ENCODE measurements around the gene XRRA1.

XRRA1 gene

DNA sequence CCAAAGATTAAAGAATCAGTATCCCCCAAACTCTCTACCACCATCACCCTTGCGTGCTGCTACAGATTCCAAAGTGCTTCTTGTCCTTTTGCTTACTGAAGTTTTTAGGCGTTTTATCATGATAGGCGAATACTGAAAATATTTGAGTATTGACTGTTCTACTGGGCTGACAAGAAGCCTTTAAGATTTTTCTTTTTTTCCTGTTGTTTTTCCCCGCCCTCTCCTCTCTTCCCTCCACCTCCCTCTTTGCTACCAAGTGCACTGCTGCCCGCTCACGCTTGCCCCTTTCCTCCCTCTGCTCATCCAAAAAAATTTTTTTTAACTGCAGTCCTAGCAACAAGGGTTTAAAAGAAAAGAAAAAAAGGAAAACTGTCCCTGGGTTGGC, 854 bp upstream of the XRRA1 start:
- DNase-seq, result no peak

DNA sequence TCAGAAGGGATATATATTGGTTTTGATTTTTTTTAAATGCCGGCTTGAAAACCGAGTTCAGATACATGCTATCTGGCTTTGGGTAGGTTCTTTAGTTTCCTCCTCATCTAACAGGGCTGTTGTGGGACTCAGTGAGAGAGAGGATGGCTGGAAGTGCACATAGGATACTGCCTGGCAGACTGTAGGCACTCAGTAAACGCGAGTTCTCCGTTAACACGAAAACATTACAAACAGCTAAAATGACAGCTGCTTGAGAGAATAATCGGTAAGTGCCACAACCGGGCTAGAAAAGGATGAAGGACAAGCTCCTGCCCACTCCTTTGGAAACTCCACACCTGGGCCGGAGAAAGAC, 369 bp downstream of the XRRA1 start:
- no peak for DNase-seq

DNA sequence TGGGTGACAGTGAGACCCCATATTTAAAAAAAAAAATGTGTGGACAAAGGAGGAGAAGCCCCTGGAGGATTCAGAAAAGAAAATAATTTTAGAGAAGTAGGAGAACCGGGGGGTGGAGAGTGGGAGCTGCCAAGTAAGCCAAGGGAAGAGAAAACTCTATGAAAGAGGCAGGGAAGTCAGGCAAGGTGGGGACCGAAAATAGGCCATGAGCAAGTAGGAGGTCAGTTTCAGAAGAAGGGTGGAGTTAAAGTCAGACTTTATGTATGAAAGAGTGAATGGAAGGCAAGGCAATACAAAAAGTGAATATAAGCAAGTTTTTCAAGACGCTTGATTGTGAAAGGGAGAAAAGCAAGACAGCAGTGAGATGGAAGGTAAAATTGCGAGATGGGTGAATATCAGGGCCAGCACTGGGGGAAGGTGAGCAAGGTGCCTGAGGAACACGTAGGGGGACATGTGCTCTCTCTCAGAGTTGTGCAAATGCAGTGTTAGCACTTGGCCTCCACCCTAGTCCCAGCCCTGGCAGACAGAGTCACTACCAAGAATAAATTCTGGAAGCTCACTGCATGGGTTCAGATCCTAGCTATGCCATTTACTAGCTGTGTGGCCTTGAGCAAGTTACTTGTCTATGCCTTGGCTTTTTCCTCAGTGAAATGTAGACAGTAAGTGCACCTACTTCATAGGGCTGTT, 6.7 kb downstream of the XRRA1 start:
- no peak for DNase-seq

DNA sequence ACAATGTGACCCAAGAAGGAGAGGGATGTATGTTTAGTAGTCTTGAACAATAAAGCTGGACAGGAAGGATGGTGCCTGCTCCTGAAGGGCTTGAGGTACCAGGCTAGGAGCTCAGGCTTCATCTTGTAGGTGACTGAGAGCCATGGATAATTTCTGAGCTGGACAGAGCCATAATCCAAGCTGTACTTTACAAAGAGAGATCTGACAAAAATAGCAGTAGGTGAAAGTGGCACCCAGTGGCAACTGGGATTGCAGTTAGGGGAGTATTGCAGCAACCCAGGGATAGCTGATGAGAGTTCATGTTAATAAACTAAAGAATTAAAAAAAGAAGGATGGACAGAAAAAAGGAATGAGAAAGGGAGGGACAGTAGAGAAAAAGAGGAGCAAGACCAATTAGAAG, 7.4 kb downstream of the XRRA1 start:
- DNase-seq, result no peak

DNA sequence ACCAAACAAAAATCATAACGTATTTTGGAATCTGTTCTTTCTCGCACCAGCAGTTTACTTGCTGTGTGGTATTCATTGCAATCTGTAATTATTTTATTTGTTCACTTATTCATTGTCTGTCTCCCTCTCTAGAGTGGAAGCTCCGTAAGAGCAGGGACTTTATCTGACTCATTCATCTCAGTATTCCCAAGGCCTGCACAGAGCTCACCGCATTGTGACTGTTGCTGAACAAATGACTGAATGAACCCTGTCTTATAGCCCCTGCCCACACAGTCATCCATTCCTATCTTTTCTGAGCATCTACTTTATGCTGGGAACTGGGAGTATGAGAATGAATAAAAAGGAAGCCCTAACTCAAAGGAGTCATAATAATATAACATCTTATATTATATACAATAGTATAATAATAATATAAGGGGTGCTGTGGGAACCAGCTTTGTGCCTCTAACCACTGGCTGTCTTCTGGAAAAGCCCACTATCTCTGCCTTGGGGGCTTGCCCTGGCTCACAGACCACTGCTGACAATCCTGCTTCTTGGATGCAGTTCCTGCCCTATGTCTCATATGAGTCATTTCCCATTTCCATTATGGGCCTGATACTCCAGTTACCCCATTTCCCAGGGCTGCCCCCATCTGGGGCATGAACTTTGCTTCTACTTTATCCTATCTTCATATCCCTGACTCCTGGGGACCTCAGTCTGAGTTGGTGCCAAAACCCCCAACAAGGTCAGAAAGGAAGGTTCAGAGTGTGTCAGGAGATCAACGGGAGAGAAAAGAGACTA, 11.0 kb downstream of the XRRA1 start:
- DNase-seq, result no peak

DNA sequence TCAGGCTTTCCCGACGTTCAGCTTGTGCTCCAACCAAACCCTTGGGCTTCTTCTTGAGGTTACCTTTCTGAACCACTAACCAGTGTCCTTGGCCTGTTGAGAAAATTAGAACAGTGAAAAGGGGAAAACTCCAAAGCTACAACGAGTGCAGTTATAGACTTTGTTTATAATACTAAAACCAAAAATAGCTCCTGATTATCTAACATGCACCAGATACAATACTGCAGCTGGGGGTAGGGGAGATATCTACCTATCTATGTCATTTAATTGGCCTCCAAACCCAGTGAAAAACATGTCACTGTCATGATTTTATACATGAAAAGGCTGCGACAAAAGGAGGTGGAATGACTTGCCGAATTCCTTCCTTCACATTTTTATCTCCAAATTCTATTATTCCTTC, 11.9 kb downstream of the XRRA1 start:
- no peak for DNase-seq

DNA sequence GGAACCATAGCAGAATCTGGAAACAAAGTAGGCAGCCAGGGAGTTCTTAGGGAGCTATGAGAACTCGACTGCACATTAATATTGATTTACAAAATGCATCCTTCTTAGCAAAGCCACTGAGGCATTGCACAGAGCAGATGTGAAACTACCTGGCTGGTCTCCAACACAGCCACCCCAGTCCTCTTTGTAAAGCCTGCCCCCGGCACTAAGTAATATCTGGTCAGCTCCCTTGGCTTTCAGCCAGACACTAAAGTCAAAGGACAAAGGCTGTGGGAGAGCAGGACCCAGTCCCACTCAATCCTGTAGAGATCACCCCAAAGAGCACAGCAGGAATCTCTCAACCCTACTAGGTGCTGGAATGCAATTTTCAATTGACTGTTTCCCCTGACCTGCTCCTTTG, 12.8 kb downstream of the XRRA1 start:
- DNase-seq, result no peak

DNA sequence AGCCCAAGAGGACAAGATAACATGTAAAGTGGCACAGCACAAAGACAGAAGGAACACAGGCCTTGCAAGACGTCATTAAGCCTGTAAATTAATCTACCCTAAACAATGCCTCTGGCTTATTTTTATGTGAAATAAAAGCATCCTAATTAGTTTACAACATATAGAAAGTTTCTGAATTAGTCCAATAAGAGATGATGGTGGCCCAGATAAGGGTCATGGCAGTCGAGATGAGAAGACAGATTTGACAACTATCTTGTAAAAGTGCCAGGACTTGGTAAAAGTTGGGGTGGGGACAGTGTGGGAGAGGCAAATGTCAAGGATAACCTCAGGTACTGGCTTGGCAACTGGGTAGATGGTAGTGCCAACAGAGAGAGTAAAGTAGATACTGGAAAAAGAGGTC, 13.6 kb downstream of the XRRA1 start:
- DNase-seq, result no peak

DNA sequence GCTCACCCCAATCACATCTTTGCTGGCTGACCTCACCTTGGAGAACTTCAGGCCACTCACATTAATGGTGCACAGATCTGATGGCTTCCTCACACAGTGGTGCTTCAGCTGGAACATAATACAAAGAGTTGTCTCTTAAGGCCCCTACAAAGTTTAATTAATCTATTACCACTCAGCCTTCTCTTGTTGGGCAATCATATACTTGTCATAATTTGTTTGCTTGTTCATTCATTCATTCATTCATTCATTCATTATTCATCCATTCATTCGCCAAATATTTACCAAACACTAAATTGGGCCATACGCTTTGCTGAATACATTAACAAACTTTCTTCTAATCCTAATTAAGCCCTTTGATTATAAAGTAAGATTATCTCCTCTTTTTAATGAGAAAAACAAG, 15.1 kb downstream of the XRRA1 start:
- no peak for DNase-seq

DNA sequence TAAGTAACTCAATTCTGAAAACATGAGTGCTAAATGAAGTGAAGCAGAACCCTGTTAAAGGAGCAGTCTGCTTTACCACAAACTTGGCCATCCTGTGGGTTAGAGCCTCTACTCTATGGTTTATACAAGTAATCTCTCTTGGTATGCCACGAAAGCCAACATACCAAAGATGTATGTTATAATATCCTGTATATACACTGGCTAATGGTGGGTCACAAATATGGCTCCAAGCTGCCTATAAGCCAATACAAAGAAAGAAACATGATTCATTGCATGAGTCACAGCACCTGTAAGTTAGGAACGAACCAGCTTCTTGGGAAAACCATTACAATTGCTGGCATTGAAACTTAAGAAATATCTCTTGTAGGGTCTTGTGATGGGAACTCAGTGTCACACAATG, 16.1 kb downstream of the XRRA1 start:
- no peak for DNase-seq

DNA sequence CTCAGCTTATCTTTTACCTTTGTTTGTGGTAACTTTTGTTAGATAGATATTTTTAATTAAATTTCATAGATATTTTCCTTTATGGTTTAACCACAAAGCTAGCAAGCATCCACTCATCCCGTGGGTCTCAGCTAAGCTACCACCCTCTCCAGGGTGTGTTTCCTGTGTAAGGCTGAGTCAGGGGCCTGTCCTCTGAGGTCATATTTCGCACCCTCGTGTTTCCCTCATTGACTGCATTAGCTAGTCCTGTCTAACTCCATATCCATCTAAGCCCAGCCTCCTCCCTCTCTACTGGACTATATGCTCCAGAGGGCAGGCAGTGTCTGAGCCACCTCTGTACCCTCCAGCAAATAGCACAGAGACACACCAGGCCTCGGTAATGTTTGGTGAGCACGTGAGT, 16.7 kb downstream of the XRRA1 start:
- DNase-seq, result no peak

DNA sequence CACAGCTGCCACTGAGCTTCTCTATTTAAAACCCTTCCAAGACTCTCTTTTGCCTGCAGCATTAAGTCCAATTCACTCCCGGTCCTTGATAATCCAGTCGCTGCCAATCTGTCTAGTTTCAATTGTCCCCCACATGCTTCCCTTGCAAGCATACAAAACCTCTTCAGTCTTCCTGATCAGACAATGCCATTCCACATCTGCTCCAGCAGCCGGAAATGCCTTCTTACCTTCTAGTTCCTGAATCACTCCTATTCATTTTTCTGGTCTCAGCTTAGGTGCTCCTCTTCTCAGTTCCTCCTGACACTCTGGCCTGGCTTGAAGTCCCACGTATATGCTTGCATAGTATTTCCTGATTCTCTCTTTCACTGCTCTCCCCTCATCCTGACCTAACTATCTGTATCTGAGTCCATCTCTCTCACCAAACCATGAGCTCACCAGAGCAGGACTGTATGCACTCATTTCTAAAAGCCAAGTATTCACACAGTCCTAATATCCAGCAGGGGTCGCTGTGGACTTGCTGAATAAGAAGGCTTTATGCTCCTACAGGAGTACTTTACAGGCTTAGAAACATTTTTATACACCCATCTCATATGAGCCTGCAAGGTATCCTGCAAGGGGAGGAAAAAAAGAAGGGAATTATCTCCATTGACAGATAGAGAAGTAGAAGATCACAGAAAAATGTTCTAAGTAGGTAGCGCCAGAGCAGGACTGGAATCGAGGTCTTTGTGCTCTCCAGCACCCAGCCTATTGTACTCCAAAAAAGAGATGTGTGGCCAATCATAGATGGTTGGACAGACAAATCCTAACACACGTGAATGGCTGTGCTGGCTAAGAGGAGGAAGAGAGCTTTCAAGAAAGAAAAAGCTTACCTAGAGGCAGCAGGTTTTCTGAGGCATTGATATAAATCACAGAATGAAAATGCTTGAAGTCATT, 19.2 kb downstream of the XRRA1 start:
- DNase-seq, result peak; percentile 43

DNA sequence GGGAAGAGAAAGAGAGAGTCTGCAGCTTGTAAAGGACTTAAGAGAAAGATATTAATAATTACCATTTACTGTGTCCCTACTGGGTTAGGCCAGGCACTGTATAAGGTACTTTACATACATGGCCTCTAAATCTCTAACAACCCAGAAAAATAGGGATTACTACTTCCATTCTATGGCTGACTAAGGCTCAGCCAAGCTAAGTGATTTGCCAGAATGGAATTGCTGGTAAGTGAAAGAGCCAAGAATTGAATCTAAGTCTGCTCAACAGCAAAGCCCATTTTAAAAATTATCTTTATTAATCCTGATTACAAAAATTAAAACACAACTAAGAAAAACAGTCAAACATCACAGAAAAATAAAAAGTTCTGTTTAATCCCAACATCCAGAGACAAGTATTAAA, 21.4 kb downstream of the XRRA1 start:
- DNase-seq, result no peak

DNA sequence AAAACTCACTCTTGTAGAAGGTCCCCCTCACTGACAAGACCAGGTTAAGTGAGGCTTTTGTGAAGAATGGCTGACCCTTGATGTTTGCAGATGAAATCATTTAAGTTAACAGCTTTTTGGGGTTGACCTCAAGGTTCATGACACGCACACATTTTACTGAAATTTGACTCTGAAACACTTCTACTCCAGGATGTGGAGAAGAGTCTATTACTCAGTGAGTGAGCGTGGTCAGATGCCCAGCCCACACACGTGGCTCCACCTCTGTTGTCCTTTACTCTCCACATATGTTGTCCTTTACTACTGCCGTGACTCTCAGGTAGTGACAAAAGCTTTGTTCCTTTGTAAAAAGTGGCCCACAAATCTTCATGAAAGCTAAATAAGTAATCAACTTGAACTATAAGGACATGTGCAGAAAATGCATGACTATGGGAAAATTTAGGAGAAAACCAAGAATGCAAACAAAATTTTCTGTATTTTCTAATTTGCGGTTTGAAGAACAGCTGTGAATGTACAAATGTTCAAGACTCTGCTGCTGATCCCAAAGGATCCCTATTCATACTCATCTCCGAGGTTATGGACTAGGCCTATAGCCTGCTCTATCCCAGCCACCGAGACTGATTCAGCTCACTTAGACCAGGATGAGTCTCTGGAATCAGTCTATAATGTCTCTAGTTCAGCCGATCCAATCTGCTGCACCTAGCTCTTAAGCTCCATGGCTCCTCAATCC, 22.4 kb downstream of the XRRA1 start:
- no peak for DNase-seq

DNA sequence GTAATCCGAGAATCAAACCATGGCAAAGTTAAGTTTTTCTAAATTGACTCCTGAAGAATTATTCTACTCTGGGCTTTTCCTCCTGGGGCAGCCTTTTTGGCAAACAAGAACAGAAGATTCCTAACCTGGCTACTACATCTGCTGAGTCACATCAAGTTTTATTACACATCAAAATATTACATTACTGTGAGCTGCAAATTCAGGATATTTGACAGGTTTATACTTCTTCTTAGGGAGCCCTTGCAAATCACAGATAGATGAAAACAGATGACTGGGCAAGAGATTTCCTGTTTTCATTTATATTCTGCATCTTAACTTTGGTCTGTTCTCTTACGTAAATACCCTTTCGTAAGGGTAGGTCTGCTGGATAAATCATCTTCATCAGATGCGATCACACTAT, 23.6 kb downstream of the XRRA1 start:
- no peak for DNase-seq

DNA sequence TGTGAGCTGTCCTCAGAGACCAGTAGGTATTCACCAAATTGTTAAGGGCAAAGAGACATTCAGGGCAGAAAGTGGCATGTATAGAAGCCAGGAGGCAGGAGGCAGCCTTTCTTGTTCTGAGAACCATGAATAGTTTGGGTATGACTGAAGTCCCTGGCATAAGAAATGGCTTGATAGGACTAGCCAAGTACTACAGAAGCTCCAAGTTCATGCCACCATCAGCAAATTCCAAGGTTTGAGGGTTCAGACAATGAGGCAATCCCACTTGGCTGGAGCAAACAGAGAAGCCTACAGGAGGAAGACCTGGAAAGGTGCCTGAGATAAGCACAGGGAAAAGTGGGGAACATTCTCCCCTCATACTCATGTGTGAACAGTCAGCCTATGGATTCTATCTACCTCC, 25.8 kb downstream of the XRRA1 start:
- no peak for DNase-seq

DNA sequence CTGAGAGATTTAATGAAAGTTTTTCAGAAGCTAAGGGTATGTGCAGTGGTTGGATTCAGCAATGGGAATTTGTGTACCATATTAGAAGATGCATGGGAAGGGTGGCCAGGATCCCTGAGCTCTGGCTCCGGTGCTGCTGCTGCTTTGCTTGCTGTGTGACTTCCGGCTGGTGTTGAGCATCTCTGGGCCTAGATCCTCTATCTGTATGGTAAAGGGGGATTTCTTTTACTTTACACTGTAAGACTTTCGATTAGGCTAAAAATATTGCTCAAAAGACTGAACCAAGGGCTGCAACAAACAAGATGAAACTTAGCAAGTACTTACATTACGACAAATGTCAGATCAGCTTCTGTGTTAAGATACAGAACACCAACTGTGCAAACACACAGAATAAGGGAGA, 39.1 kb downstream of the XRRA1 start:
- DNase-seq, result no peak

DNA sequence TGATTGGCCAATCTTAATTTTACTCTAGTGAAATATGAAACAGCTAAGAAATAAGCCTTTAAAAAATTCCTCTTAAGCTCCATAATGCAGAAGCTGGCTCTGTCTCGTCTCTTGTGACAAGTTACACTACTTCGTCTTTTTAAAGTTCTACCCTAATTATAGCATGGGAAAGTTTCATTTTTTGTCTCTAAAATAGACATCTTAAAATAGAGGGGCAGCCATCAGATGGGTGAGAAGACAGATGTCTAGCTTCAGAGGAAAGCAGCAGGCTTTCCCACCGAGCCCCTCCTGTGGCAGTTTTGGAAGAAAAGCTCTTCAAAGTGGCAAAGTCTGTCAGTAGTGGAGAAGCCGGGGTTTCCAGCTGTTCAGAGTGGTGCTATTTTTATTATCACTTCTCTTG, 39.5 kb downstream of the XRRA1 start:
- no peak for DNase-seq

DNA sequence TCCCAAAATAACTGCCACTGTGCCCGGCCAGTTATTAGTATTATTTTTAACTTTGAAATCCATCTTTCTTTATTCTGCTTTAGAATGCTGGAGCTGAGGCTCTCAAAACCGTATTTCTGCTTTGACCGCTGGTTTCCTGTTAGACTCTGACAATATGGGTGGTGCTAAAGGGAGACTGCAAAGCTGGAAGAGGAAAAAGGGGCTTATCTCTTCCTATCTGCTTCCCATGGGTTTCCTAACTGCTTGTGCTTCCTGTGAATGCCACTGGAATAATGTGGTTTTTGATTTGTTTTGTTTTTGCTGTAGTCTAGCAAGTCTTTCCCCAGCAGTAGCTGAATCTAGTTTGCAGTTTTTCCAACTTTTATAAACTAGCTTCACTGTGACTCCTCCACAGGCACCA, 43.6 kb downstream of the XRRA1 start:
- no peak for DNase-seq

DNA sequence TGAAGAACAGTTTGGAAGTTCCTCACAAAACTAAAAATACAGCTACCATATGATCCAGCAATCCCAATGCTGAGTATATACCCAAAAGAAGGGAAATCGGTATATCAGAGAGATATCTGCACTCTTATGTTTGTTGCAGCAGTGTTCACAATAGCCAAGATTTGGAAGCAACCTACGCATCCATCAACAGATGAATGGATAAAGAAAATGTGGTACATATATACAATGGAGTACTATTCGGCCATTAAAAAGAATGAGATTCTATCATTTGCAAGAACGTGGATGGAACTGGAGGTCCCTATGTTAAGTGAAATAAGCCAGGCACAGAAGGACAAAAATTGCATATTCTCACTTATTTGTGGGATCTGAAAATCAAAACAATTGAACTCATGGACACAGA, 46.5 kb downstream of the XRRA1 start:
- DNase-seq, result no peak

DNA sequence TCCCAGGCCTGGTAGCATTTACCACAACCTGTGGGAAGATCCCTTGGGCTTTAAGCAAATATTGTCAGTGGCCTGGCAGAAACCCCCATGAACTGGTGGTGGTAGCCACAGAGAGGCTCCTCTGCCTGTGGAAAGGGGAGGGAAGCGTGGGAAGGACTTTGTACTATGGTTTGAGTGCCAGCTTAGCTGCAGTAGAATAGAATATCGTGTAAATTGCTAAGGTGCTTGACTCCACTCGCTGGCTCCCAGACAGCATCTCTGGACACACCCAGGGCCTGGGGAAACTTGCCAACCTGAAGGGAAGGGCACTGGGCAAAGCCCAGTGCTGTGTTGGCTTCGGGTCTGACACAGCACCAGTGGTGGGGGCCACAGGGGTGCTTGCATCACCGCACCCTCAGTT, 52.6 kb downstream of the XRRA1 start:
- no peak for DNase-seq

DNA sequence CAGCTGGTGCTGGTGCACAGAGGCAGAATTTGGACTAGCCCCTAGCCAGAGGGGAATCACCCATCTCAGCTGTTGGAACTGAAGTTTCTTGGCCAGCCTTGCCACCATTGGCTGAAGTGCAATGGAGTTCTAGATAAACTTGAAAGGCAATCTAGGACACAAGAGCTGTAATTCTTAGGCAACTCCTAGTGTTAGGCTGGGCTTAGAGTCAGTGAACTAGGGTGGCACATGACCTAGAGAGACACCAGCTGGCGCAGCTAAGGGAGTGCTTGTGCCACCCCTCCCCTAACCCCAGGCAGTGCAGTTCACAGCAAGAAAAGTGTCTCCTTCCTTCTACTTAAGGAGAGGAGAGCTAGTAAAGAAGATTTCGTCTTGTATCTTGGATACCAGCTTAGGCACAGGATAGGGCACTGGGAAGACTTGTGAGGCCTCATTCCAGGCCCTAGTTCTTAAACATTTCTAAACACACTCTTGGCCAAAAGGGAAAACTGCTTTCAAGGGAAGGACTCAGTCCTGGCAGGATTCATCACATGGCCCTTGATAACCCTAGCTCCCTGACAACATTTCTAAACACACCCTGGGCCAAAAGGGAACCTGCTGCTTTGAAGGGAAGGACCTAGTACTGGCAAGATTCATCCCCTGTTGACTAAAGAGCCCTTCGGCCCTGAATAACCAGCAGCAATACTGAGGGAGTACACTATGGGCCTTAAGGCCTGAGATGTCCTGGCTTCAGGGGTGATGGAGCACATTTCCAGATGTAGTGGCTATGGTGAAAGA, 53.4 kb downstream of the XRRA1 start:
- no peak for DNase-seq
